CD4-positive, alpha-beta T cell treated with Interleukin-6 at 100 ng/mL for 8 hours (primary cell): ENCODE measurements around the gene BRD7.
A peak's percentile ranks its signal among the peaks of the same experiment; 100 is the strongest.

Experiments used
- DNase-seq: peaks from one replicate; pipeline ENCODE4 v3.0.0-alpha.2; 2020; ENCODE audit warnings: mixed read lengths, low spot score

Gene BRD7

DNA sequence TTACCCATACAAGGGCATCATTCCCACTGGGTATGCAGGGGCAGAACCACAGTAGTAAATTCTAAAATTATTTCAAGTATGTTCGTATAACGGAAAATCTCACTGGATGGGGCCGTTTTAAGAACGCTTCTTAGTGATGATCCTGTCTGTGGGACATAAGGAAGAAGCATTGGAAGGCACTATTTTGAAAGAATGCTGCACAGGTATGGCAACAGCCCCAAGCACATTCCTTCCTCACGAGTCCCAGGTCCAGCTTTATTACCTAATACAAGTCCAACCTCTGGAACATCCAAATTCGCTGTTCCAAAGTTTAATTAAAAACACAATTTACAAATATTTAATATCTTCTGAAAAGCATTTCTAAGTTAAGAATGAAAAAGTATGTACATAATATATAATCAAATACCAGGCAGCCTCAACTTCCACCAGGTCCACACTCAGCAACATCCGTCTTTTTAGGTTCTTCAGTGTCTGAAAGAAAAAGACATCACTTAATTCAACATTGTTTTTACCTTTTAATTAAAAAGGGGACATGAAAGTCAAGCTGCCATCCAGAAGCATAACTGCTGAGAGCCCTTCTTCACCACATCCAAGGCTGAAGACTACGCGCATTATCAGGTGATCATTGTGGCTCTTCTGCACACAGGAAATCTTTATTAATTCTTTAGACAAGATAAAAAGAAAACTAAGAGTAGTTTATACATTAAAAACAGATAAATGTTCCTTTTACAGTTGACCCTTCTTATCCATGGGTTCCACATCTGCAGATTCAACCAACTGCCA lies 49.8 kb downstream of the BRD7 start:
- no peak for DNase-seq

- DNase-seq, result no peak
Observed at GRCh38 chr16:50316848-50317630, 51.7 kb downstream of the BRD7 start.

GRCh38 chr16:50316102-50316847 lies 52.5 kb downstream of the BRD7 start:
- DNase-seq, result no peak

DNA sequence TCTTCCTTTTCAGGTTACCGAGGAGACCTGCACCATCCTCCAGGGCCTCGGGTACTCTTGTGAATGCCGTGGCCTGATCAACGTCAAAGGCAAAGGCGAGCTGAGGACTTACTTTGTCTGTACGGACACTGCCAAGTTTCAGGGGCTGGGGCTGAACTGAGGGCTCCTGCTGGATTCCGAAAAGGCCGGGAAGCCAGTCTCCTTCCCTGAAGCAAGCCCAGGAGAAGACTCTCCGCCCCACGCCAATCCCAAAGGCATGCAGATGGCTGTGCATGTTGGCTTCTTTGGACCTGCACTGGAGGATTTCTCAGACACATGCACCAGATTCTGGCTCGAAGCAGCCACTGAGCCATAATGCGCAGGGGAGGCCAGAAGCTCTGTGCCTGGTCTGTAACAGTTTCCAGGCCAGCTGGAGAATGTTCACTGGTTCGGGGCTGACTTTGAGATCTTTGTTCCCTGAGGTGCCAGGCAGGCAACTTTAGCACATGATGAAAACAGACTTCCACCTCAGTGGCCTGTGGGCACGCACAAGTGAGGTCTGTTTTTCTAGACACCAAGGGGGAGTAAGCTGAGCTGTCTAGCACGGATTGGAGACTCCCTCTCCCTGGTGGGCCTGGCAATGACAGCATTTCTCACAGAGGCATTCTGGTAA lies 53.3 kb downstream of the BRD7 start:
- no peak for DNase-seq

DNA sequence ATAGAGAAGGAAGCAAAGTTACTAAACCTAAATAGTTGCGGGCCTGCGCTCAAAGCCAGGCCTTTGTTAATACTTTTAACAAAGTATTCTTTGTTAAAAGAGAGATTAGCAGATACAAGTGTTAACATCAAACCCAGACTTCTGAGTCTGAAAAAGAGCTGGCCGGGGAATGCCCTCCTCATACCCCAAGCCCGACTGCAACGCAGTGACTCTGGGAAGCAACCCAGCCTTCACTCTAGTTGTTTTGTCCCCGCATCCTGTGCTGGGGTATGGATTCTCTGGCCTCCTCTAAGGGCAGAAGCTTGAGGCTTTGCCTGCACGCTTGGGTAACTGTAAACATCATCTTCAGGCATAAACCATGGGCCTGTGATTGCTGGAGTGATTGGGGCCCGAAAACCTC lies 54.1 kb downstream of the BRD7 start:
- no peak for DNase-seq

- peak; percentile 63 for DNase-seq
Observed at GRCh38 chr16:50313596-50314478, 55.0 kb downstream of the BRD7 start.

DNA sequence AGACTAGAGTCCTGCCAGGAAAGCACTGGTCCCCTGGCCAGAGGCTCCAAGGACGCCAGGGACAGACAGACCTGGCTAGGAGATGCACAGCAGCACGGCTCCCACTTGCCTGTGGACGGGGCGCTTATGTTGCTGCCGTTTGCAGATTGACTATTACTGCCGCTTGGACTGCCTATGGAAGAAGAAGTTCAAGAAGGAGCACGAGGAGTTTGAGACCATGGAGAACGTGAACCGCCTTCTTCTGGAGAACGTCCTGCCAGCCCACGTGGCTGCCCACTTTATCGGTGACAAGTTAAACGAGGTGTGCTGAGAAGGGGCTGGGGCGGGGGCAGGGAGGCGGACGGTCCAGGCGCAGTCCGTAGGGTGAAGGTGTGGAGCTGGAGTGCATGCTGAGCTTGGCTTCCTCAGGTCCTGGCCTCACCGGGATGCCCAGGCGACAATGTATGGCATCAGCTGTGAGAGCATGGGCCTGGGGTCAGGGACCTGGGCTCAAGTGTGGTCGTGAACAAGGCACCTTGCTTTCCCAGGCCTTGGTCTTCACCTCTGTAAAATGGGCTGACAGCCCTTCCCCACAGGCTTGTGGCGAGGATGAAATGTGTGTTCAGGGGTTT lies 56.8 kb downstream of the BRD7 start:
- no peak for DNase-seq

DNA sequence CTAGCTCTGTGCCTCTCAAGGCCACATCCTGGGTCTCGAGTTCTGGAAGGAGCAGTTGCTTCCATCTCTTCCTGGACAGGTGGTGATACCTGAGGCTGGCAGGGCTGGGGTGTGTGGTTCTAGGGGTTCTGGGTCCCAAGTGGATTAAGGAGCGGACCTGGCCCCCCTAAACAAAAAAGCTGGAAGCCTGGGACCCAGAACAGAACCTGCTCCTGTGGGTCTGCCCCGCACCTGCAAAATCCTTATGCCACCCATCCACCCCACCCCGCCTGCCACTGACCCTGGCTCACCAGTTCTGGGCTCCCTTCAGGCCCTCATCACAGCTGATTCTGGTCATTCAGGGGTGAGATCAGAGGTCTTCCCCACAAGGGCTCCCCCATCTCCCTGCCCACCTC lies 57.7 kb downstream of the BRD7 start:
- DNase-seq, result no peak

DNA sequence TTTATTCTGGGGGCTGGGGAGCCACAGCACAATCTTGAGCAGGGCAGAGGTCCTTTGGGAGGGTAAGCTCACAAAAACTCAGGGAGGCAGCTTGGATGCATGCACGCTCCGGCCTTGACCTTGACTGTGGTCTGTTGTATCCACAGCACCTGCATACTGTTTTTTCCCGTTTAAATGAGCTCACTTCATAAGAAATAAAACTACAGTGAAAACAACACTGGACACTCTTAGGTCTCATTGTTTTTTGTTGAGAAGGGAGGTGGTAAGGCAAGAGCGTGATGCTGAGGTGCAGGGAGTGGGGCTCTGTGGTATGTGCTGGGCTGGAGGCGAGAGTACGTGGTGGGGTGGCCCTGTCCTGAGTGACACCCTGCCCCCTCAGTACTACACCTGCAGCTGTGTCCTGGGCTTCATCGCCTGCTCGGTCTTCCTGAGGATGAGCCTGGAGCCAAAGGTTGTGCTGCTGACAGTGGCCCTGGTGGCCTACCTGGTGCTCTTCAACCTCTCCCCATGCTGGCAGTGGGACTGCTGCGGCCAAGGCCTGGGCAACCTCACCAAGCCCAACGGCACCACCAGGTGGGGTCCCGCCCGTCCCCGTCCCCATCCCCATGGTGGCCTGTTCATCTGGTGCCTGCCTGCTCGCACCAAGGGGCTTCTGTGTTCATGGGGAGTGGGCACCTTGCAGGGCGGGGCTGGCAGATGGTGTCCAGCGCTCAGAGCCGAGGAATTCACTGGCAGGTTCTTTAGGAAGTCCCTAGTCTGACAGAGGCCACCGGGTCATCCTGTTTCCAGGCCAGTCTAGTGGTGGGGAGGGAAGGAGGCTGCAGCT lies 58.3 kb downstream of the BRD7 start:
- DNase-seq, result no peak

DNA sequence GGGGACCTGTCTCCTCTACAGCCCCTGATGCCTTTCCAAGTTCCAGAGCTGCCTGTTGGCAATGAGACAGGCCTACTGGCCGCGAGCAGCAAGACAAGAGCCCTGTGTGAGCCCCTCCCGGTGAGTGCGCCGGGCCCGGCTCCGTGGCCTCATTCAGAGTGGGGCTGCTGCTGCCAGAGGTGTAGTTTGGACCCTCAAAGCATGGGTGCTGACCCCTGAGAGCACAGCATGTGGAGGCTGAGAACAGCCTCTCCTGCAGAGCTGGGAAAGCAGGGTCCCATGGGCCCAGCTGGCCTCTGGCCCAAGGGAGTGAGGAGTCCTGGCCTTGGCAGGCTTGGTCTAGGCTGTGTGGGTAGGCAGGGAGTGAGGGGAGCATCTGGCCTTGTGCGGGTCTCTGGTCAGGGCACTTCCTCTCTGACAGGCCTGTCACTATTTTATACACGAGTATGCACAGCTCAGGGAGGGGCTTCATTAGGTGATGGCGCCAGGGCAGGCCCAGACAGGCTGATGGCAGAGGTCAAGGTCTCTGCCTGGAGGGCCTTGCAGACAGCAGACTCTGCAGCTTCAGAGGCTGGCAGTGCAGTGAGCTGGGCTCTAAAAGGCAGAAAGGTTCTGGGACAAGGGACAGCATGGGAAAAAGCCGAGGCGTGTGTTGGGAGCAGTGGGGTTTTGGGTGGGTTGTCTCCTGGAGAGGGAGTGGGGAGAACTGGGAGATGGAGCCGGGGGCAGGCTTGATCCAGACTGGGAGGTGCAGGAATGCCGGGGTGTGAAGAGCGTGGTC lies 59.1 kb downstream of the BRD7 start:
- DNase-seq, result no peak

DNA sequence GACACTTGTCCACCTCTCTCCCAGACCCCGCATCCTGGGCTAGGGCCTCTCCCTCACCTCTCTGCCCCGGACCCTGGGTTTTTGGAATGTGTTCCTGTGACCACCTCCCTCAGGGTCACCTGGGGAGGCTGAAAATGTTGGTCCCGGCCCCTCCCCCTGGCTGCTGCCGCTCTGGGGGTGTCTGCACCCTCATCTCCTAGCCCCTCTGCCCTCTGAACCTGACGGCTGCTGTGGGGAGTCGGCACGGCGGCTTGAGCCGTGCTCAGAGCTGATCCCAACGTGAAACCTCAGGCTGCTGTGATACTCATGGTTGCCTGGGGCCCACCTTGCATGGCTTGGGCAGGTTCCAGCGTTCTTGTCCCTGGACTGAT lies 59.6 kb downstream of the BRD7 start:
- DNase-seq, result no peak

GRCh38 chr16:50308237-50308965 lies 60.4 kb downstream of the BRD7 start:
- no peak for DNase-seq

DNA sequence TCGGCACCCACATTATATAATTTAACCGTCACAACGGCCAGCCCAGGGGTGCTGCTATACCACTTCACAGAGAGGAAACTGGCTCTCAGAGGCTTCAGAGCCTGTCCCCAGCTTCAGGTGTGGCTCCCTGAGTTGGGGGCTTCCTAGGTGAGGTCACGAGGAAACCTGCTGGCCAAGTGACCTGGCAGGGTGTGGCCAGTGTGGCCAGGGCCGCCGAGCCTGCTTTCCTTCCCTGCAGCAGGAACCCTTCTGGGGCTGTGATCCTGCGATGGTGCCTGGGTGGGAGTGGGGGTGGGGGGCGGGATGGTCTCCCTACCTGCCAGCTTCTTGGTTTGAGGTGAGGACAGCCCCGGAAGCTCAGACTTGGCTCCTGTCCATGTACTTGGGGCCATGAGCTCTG lies 62.5 kb downstream of the BRD7 start:
- no peak for DNase-seq

- no peak for DNase-seq
Observed at GRCh38 chr16:50305441-50306061, 63.2 kb downstream of the BRD7 start.

DNA sequence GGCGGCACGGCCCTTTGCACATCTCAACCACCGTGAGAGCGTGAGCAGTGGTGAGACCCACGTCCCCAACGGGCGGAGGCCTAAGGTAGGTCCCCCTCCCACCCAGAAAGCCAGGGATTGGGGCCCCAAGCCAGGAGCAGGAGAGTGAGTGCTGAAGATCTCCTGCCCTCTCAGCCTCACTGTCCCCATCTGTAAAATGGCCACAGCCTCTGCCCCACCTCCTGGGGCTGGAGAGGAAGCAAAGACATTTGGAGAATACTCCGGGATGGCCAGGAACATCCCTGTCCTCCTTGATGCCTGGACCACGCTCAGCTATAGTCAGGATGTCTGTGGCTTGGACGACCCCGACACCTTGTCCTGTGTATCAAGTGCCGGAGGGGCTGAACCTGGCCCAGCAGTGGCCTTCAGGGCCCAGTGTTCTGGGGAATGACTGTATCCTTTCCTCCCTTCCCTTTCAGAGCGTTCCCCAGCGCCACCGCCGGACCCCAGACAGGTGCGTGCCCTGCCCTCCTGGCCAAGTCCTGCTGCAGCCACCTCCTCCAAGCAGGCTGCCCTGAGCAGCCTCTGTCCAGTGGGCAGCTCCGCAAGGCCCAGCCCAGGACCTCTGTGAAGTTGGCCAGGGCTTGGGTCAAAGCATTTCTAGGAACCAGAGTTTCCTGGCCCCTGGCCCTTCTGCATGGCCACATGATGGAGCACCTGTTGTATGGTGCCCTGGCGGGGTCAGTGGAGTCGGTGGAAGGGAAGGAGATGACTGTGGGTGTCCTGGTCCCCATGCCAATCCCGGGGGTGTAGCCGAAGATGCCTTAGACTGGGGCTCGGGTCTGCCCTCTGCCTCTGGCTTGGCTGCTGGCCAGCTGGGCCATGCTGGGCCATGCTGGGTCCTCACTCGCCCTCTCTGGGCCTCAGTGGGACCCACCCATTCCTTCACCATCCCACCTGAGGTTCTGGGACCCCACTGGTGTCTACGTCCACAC lies 64.0 kb downstream of the BRD7 start:
- DNase-seq, result no peak

DNA sequence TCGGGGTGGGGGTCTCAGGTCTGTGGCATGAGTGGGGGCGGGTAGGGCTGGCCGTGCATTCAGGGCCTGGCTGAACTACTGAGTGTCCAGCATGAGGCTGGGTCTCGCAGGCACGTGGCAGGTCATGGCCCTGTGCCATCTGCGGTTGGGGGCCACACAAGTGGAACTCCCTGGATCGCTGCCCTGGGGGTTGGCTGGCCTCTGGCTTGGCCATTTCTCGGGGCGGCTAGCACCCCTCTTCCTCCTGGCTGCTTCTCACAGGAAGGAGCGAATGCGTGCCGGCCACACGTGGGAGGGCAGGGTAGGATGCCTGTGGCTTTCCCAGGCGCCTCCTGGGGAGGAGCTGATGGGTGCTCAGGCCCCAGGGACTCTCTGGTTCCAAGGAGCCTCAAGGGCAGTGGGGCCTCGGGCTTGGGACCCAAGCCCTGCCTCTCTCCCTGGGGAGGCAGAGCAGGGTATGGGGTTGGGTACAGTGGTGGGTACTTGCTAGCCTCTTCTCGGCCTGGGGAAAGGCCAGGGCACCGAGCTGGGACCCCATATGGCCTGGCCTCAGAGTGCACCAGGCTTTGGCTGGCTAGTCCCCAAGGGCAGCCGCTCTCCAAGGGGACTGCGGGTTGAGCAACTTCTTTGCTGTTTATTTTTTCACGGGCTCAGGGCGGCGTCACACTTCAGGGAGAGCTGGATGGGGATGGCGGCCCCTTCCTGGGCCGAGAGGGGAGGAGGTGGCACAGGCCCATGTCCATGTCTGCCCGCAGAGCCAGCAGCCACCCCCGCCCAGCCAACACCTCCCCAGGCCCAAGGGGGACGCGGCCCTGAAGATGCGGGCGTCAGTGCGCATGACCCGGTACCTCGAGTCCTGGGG lies 65.0 kb downstream of the BRD7 start:
- DNase-seq, result no peak
